Measurements from ENCODE around the gene HOXD13.

The HOXD13 gene

GRCh38 chr2:176092270-176093144, at the start of gene HOXD13:
HOXD13 (plus strand) TSS chr2:176092721; CDS start chr2:176092891, 170 bp downstream.
- DNase-seq (ENCODE audit: insufficient read length, low spot score) (no peak), FAIRE-seq (no peak)

GRCh38 chr2:176056406-176056805, 36.1 kb upstream of the HOXD13 start:
- no peak for FAIRE-seq
- DNase-seq (ENCODE audit: insufficient read length, low spot score), result no peak

- no peak for FAIRE-seq
- DNase-seq (ENCODE audit: insufficient read length, low spot score), result no peak
Measured at GRCh38 chr2:176063958-176064357, 28.6 kb upstream of the HOXD13 start.

GRCh38 chr2:176066645-176067588, 25.6 kb upstream of the HOXD13 start:
- FAIRE-seq, result no peak

GRCh38 chr2:176067589-176068418, 24.7 kb upstream of the HOXD13 start:
- FAIRE-seq (no peak), DNase-seq (ENCODE audit: insufficient read length, low spot score) (no peak)

More at GRCh38 chr2:176066645-176067588, 25.6 kb upstream of the HOXD13 start:
- no peak for DNase-seq (ENCODE audit: insufficient read length, low spot score)

GRCh38 chr2:176068419-176068832, 24.1 kb upstream of the HOXD13 start:
- no peak for FAIRE-seq
- no peak for DNase-seq (ENCODE audit: insufficient read length, low spot score)

- FAIRE-seq, result no peak
- DNase-seq (ENCODE audit: insufficient read length, low spot score), result no peak
Measured at GRCh38 chr2:176071330-176072291, 20.9 kb upstream of the HOXD13 start.

GRCh38 chr2:176072292-176072669, 20.2 kb upstream of the HOXD13 start:
- DNase-seq (ENCODE audit: insufficient read length, low spot score) (no peak), FAIRE-seq (no peak)

- DNase-seq (ENCODE audit: insufficient read length, low spot score) (no peak), FAIRE-seq (no peak)
Measured at GRCh38 chr2:176072951-176073904, 19.3 kb upstream of the HOXD13 start.

GRCh38 chr2:176074919-176075425, 17.5 kb upstream of the HOXD13 start:
- FAIRE-seq (no peak), DNase-seq (ENCODE audit: insufficient read length, low spot score) (no peak)

- FAIRE-seq, result peak; percentile 9
- no peak for DNase-seq (ENCODE audit: insufficient read length, low spot score)
Measured at GRCh38 chr2:176075481-176075880, 17.0 kb upstream of the HOXD13 start.

GRCh38 chr2:176076063-176076462, 16.5 kb upstream of the HOXD13 start:
- no peak for FAIRE-seq
- DNase-seq (ENCODE audit: insufficient read length, low spot score), result no peak

GRCh38 chr2:176076796-176077195, 15.7 kb upstream of the HOXD13 start:
- FAIRE-seq (no peak), DNase-seq (ENCODE audit: insufficient read length, low spot score) (no peak)

GRCh38 chr2:176078541-176079284, 13.8 kb upstream of the HOXD13 start:
- no peak for FAIRE-seq
- DNase-seq (ENCODE audit: insufficient read length, low spot score), result no peak

GRCh38 chr2:176079285-176079830, 13.2 kb upstream of the HOXD13 start:
- DNase-seq (ENCODE audit: insufficient read length, low spot score) (no peak), FAIRE-seq (no peak)

- peak; percentile 72 for DNase-seq (ENCODE audit: insufficient read length, low spot score)
- no peak for FAIRE-seq
Measured at GRCh38 chr2:176079831-176080539, 12.5 kb upstream of the HOXD13 start.

Measured in HTR-8/SVneo (cell line).